HepG2 (cell line): Measurements from ENCODE around the gene COMMD4. TPM values are rescaled to one million over a fixed set of nuclear protein-coding genes. Genes with fewer than 3 reads are reported as not detected.

Experiments
- ATF6 ChIP-seq: sonication (generic); formaldehyde crosslinking; conservative IDR thresholded peaks from 2 replicates; pipeline ENCODE4 v1.4.0; 2020; ENCODE audit warnings: missing genetic modification reagents
- CCAR2 ChIP-seq: fragments of 200-400 bp; formaldehyde crosslinking; optimal IDR thresholded peaks from 2 replicates; pipeline ENCODE3; 2018; ENCODE audit warnings: low read depth, mild to moderate bottlenecking, low read length, moderate library complexity
- EHMT2 ChIP-seq: fragments of 200-600 bp; sonication (generic); IDR thresholded peaks from 2 replicates; pipeline ENCODE4 v1.7.0; 2017; ENCODE audit warnings: antibody characterized with exemption, low read depth, low read length, borderline replicate concordance
- ERF ChIP-seq: IDR thresholded peaks from 2 replicates; pipeline ENCODE4 v1.6.1; 2018; ENCODE audit warnings: missing biosample characterization, missing genetic modification reagents
- GPBP1L1 ChIP-seq: sonication (generic); formaldehyde crosslinking; IDR thresholded peaks from 2 replicates; pipeline ENCODE4 v1.5.0; 2020; ENCODE audit warnings: mild to moderate bottlenecking, missing genetic modification reagents
- HOXA3 ChIP-seq: sonication (generic); formaldehyde crosslinking; IDR thresholded peaks from 2 replicates; pipeline ENCODE4 v1.5.0; 2020; ENCODE audit warnings: missing genetic modification reagents
- MAFK ChIP-seq, 2 experiments: IDR thresholded peaks in 1 of 2; conservative IDR thresholded peaks in 1 of 2; 2 replicates each; pipeline ENCODE4 v1.6.1; 2011; ENCODE audit warnings: improper control_type of control experiment in 2 of 2, low read length in 2 of 2
- MXD4 ChIP-seq: IDR thresholded peaks from 2 replicates; pipeline ENCODE4 v1.6.1; 2016; ENCODE audit warnings: mild to moderate bottlenecking, missing biosample characterization, missing genetic modification reagents
- NCOA2 ChIP-seq: sonication (generic); formaldehyde crosslinking; IDR thresholded peaks from 2 replicates; pipeline ENCODE4 v1.8.0; 2022; ENCODE audit warnings: inconsistent platforms
- NFRKB ChIP-seq: fragments of 450-650 bp; IDR thresholded peaks from 2 replicates; pipeline ENCODE4 v1.6.1; 2017
- PHF20 ChIP-seq: sonication (generic); formaldehyde crosslinking; IDR thresholded peaks from 2 replicates; pipeline ENCODE4 v1.5.0; 2020; ENCODE audit warnings: mild to moderate bottlenecking, missing genetic modification reagents
- PLSCR1 ChIP-seq: sonication (generic); formaldehyde crosslinking; IDR thresholded peaks from 2 replicates; pipeline ENCODE4 v1.5.0; 2020; ENCODE audit warnings: missing genetic modification reagents, mild to moderate bottlenecking, borderline replicate concordance
- POGZ ChIP-seq: sonication (generic); formaldehyde crosslinking; IDR thresholded peaks from 2 replicates; pipeline ENCODE4 v1.4.0; 2020; ENCODE audit warnings: mild to moderate bottlenecking, missing genetic modification reagents
- SIX4 ChIP-seq: sonication (generic); formaldehyde crosslinking; IDR thresholded peaks from 2 replicates; pipeline ENCODE4 v1.4.0; 2020; ENCODE audit warnings: missing genetic modification reagents
- STAT6 ChIP-seq: sonication (generic); formaldehyde crosslinking; IDR thresholded peaks from 2 replicates; pipeline ENCODE4 v1.4.0; 2020; ENCODE audit warnings: missing genetic modification reagents, mild to moderate bottlenecking, borderline replicate concordance
- ZNF101 ChIP-seq: sonication (generic); formaldehyde crosslinking; IDR thresholded peaks from 2 replicates; pipeline ENCODE4 v1.4.0; 2020; ENCODE audit warnings: mild to moderate bottlenecking, low read depth, missing genetic modification reagents, borderline replicate concordance
- ZNF282 ChIP-seq: fragments of 450-650 bp; IDR thresholded peaks from 2 replicates; pipeline ENCODE4 v1.6.1; 2018; ENCODE audit not compliant: partially characterized antibody
- ZNF557 ChIP-seq: sonication (generic); formaldehyde crosslinking; IDR thresholded peaks from 2 replicates; pipeline ENCODE4 v1.4.0; 2020; ENCODE audit warnings: missing genetic modification reagents
- ZNF615 ChIP-seq: sonication (generic); formaldehyde crosslinking; IDR thresholded peaks from 2 replicates; pipeline ENCODE4 v1.5.0; 2020; ENCODE audit warnings: mild to moderate bottlenecking, missing genetic modification reagents, borderline replicate concordance
- ZNF616 ChIP-seq: sonication (generic); formaldehyde crosslinking; IDR thresholded peaks from 2 replicates; pipeline ENCODE4 v1.5.0; 2020; ENCODE audit warnings: low read depth, mild to moderate bottlenecking, missing genetic modification reagents
- ZNF777 ChIP-seq: sonication (generic); formaldehyde crosslinking; IDR thresholded peaks from 2 replicates; pipeline ENCODE4 v1.4.0; 2020; ENCODE audit warnings: missing genetic modification reagents
- ZNF891 ChIP-seq: sonication (generic); formaldehyde crosslinking; IDR thresholded peaks from 2 replicates; pipeline ENCODE4 v1.5.0; 2020; ENCODE audit warnings: mild to moderate bottlenecking, missing genetic modification reagents
- ZSCAN31 ChIP-seq: sonication (generic); formaldehyde crosslinking; IDR thresholded peaks from 2 replicates; pipeline ENCODE4 v1.5.0; 2020; ENCODE audit warnings: low read depth, mild to moderate bottlenecking, missing genetic modification reagents
- polyA plus RNA-seq, 8 experiments: library from polyadenylated mRNA; depleted of rRNA in 3 of 8; stranded (reverse) in 7 of 8; unstranded in 1 of 8; fragments of >200 nt; fragmentation: Illumina TruSeq in 4 of 8; extraction: Trizol in 4 of 8; gene quantifications; 2 replicates each; pipeline versions ENCODE4 v1.2.1 to v1.2.3, GENCODE V29; 2011 to 2016; ENCODE audit warnings: low read depth in 4 of 8, missing spikeins in 1 of 8, mixed read lengths in 1 of 8; ENCODE audit not compliant: insufficient read depth in 1 of 8
- total RNA-seq, 5 experiments: library from RNA; depleted of rRNA; stranded (reverse); fragments of >200 nt; fragmentation: Illumina TruSeq; extraction: Trizol; gene quantifications; 2 replicates each; pipeline ENCODE4 v1.2.3, GENCODE V29; 2016; ENCODE audit warnings: low read depth in 1 of 5

COMMD4 gene
- total and polyA plus RNA-seq, 2 of the 13 experiments (the other 11 are each of a cell fraction or from before 2014, with no cell fraction given), result 45.8 to 89.9 TPM

- TF ChIP-seq ATF6, result no peak
- no peak for TF ChIP-seq ZNF616 (CRISPR knock-in tag)
- no peak for TF ChIP-seq ZNF282
- TF ChIP-seq HOXA3 (CRISPR knock-in tag), result peak; percentile 34; the same call in 1 of the 2 replicates
- peak; percentile 9; the same call in 1 of the 2 replicates for TF ChIP-seq MXD4 (CRISPR knock-in tag)
- no peak for TF ChIP-seq ERF (CRISPR knock-in tag)
- TF ChIP-seq EHMT2, result no peak
- TF ChIP-seq ZNF101, result no peak
- no peak for TF ChIP-seq PLSCR1 (CRISPR knock-in tag)
- no peak for TF ChIP-seq MAFK (conservative IDR thresholded peaks at IDR 0.05 in 1 of 2, IDR thresholded peaks at IDR 0.05 in 1 of 2; ENCODE audit: low read length in 2 of 2)
- no peak for TF ChIP-seq GPBP1L1 (CRISPR knock-in tag)
- TF ChIP-seq PHF20 (CRISPR knock-in tag), result no peak
- peak; percentile 86 for TF ChIP-seq ZNF777 (CRISPR knock-in tag)
- TF ChIP-seq ZNF891 (CRISPR knock-in tag), result 0 out of 2 replicates have a peak, but pooled peaks have one; percentile 19
- 0 out of 2 replicates have a peak, but pooled peaks have one; percentile 32 for TF ChIP-seq POGZ
- no peak; the same call in 1 of the 2 replicates for TF ChIP-seq ZNF615 (CRISPR knock-in tag)
- no peak for TF ChIP-seq NCOA2 (CRISPR knock-in tag)
- TF ChIP-seq SIX4, result no peak
- no peak for TF ChIP-seq STAT6 (CRISPR knock-in tag)
- TF ChIP-seq CCAR2, result no peak
- 0 out of 2 replicates have a peak, but pooled peaks have one; percentile 49 for TF ChIP-seq ZSCAN31 (CRISPR knock-in tag)
- TF ChIP-seq ZNF557, result no peak
- TF ChIP-seq NFRKB, result no peak
These were observed 11.6 kb downstream of the COMMD4 start (continued) for GRCh38 chr15:75347222-75348033.
